SK-N-SH (cell line): ENCODE data around the gene DDX24. TPM values are rescaled to one million over a fixed set of nuclear protein-coding genes. Genes with fewer than 3 reads are reported as not detected.

Experiments used
- CTCF ChIA-PET: fragments of 300-600, 350-600 bp; formaldehyde crosslinking; extraction: SDS; loops from one replicate; lab custom pipeline; 2021; lab: Yijun Ruan, JAX
- POLR2A ChIA-PET: fragments of 350-600 bp; sonication (Branson Sonifier 250); formaldehyde crosslinking; extraction: SDS; loops from one replicate; lab custom pipeline; 2020; ENCODE audit warnings: antibody characterized with exemption, inconsistent platforms; lab: Yijun Ruan, JAX
- DNase-seq: peaks from one replicate; pipeline ENCODE4 v3.0.0; 2012
- H2AFZ ChIP-seq: fragments of 200-600 bp; sonication (generic); 2 replicates; pipeline ENCODE4 v1.8.1; 2016; ENCODE audit warnings: antibody characterized with exemption, mild to moderate bottlenecking, low read depth
- H3F3A ChIP-seq: fragments of 200-600 bp; sonication (generic); replicated peaks from 2 replicates; pipeline ENCODE3; 2016; ENCODE audit warnings: antibody characterized with exemption, mild to moderate bottlenecking; ENCODE audit not compliant: insufficient read depth
- H3K27ac ChIP-seq, 2 experiments: fragments of 200-500 bp in 1 of 2; fragments of 200-600 bp in 1 of 2; sonication (Bioruptor generic) in 1 of 2; sonication (generic), shearing (Covaris generic) in 1 of 2; 2 replicates each; pipeline versions ENCODE4 v1.5.1 to v1.6.1; 2014 to 2016; ENCODE audit warnings: low read depth in 2 of 2, inconsistent platforms in 1 of 2, low read length in 1 of 2, mild to moderate bottlenecking in 1 of 2, mixed read lengths in 1 of 2
- H3K27me3 ChIP-seq: fragments of 200-600 bp; sonication (generic), shearing (Covaris generic); 2 replicates; pipeline ENCODE4 v1.6.1; 2016; ENCODE audit warnings: mixed run types; ENCODE audit not compliant: insufficient read depth
- H3K36me3 ChIP-seq, 2 experiments: fragments of 200-500 bp in 1 of 2; fragments of 200-600 bp in 1 of 2; sonication (Bioruptor generic) in 1 of 2; sonication (generic) in 1 of 2; replicated peaks in 1 of 2; 2 replicates each; pipeline versions ENCODE3 to v1.5.1; 2014 to 2016; ENCODE audit warnings: low read length in 1 of 2, mild to moderate bottlenecking in 1 of 2; ENCODE audit not compliant: insufficient read depth in 2 of 2, control insufficient read depth in 1 of 2
- H3K4me1 ChIP-seq, 2 experiments: fragments of 200-500 bp in 1 of 2; fragments of 200-600 bp in 1 of 2; sonication (Bioruptor generic) in 1 of 2; sonication (generic), shearing (Covaris generic) in 1 of 2; 2 replicates each; pipeline versions ENCODE4 v1.5.1 to v1.6.1; 2014 to 2016; ENCODE audit warnings: low read depth in 1 of 2, low read length in 1 of 2, mixed run types in 1 of 2; ENCODE audit not compliant: insufficient read depth in 2 of 2, control insufficient read depth in 1 of 2
- H3K4me2 ChIP-seq: fragments of 200-600 bp; sonication (generic), shearing (Covaris generic); 2 replicates; pipeline ENCODE4 v1.6.1; 2017; ENCODE audit warnings: mixed run types
- H3K4me3 ChIP-seq, 2 experiments: fragments of 200-500 bp in 1 of 2; fragments of 200-600 bp in 1 of 2; sonication (Bioruptor generic) in 1 of 2; sonication (generic), shearing (Covaris generic) in 1 of 2; 2 replicates each; pipeline versions ENCODE4 v1.5.1 to v1.8.1; 2014 to 2016; ENCODE audit warnings: low read depth in 2 of 2, inconsistent platforms in 1 of 2, low read length in 1 of 2, mild to moderate bottlenecking in 1 of 2, mixed read lengths in 1 of 2, moderate library complexity in 1 of 2
- H3K79me2 ChIP-seq: fragments of 200-600 bp; sonication (generic); 2 replicates; pipeline ENCODE4 v1.8.1; 2017; ENCODE audit warnings: mild to moderate bottlenecking; ENCODE audit not compliant: insufficient read depth
- H3K9ac ChIP-seq: fragments of 200-600 bp; sonication (generic); 2 replicates; pipeline ENCODE4 v1.6.1; 2017; ENCODE audit warnings: mixed run types
- H3K9me2 ChIP-seq: fragments of 200-600 bp; sonication (generic); 2 replicates; pipeline ENCODE4 v1.6.1; 2017; ENCODE audit warnings: mixed run types
- H3K9me3 ChIP-seq: fragments of 200-600 bp; sonication (generic); 2 replicates; pipeline ENCODE4 v1.6.1; 2017; ENCODE audit warnings: mixed run types, mild to moderate bottlenecking, moderate library complexity
- H4K20me1 ChIP-seq: fragments of 200-600 bp; sonication (generic); 2 replicates; pipeline ENCODE4 v1.6.1; 2017; ENCODE audit warnings: mild to moderate bottlenecking, mixed run types; ENCODE audit not compliant: insufficient read depth
- CTCF ChIP-seq: fragments of 200-600 bp; sonication (generic); IDR thresholded peaks from 2 replicates; pipeline ENCODE4 v1.6.1; 2017; ENCODE audit warnings: antibody characterized with exemption, mild to moderate bottlenecking, moderate library complexity
- EP300 ChIP-seq, 2 experiments: IDR thresholded peaks; 2 replicates each; pipeline versions ENCODE4 v1.4.0 to v1.6.1; 2012; ENCODE audit warnings: borderline replicate concordance in 1 of 2, low read depth in 1 of 2, low read length in 1 of 2
- FOSL2 ChIP-seq: IDR thresholded peaks from 2 replicates; pipeline ENCODE4 v1.4.0; 2012; ENCODE audit warnings: low read depth, mild to moderate bottlenecking, moderate library complexity, borderline replicate concordance
- FOXJ3 ChIP-seq: sonication (generic); formaldehyde crosslinking; IDR thresholded peaks from 2 replicates; pipeline ENCODE4 v1.5.1; 2020; ENCODE audit warnings: mild to moderate bottlenecking, missing genetic modification reagents
- FOXM1 ChIP-seq: IDR thresholded peaks from 2 replicates; pipeline ENCODE4 v1.4.0; 2012; ENCODE audit warnings: low read depth, mild to moderate bottlenecking
- GATA2 ChIP-seq: sonication (generic); formaldehyde crosslinking; IDR thresholded peaks from 2 replicates; pipeline ENCODE4 v1.5.0; 2020; ENCODE audit warnings: mild to moderate bottlenecking, missing genetic modification reagents
- JUND ChIP-seq: IDR thresholded peaks from 2 replicates; pipeline ENCODE4 v1.4.0; 2012
- MEF2A ChIP-seq: IDR thresholded peaks from 2 replicates; pipeline ENCODE4 v1.4.0; 2012; ENCODE audit warnings: low read depth, borderline replicate concordance
- MXI1 ChIP-seq: IDR thresholded peaks from 2 replicates; pipeline ENCODE4 v1.6.1; 2012; ENCODE audit warnings: mild to moderate bottlenecking, low read depth, low read length, improper control_type of control experiment
- NFIC ChIP-seq: IDR thresholded peaks from 2 replicates; pipeline ENCODE4 v1.4.0; 2012; ENCODE audit warnings: borderline replicate concordance
- NRF1 ChIP-seq: IDR thresholded peaks from 2 replicates; pipeline ENCODE4 v1.6.1; 2012; ENCODE audit warnings: low read depth, mild to moderate bottlenecking, low read length
- POLR2AphosphoS5 ChIP-seq: IDR thresholded peaks from 2 replicates; pipeline ENCODE4 v1.6.1; 2012; ENCODE audit warnings: low read depth, low read length
- RAD21 ChIP-seq: IDR thresholded peaks from 2 replicates; pipeline ENCODE4 v1.6.1; 2012; ENCODE audit warnings: mild to moderate bottlenecking, low read length
- RCOR1 ChIP-seq: fragments of 150-350 bp; IDR thresholded peaks from 2 replicates; pipeline ENCODE4 v1.6.1; 2017; ENCODE audit warnings: antibody characterized with exemption, low read length
- RXRA ChIP-seq: IDR thresholded peaks from 2 replicates; pipeline ENCODE4 v1.4.0; 2012; ENCODE audit warnings: low read depth, mild to moderate bottlenecking, borderline replicate concordance
- SMC3 ChIP-seq: IDR thresholded peaks from 2 replicates; pipeline ENCODE4 v1.6.1; 2012; ENCODE audit warnings: low read depth, low read length, improper control_type of control experiment
- TAF1 ChIP-seq: IDR thresholded peaks from 2 replicates; pipeline ENCODE4 v1.6.1; 2012; ENCODE audit warnings: low read depth, mild to moderate bottlenecking, low read length, moderate library complexity, borderline replicate concordance
- TCF12 ChIP-seq: IDR thresholded peaks from 2 replicates; pipeline ENCODE4 v1.4.0; 2012
- TEAD4 ChIP-seq: IDR thresholded peaks from 2 replicates; pipeline ENCODE4 v1.4.0; 2012; ENCODE audit warnings: mild to moderate bottlenecking, borderline replicate concordance; ENCODE audit not compliant: insufficient read depth
- USF1 ChIP-seq: IDR thresholded peaks from 2 replicates; pipeline ENCODE4 v1.4.0; 2012; ENCODE audit warnings: low read depth, borderline replicate concordance
- USF2 ChIP-seq: fragments of 150-350 bp; IDR thresholded peaks from 2 replicates; pipeline ENCODE4 v1.6.1; 2017; ENCODE audit warnings: antibody characterized with exemption, low read length, low read depth, borderline replicate concordance
- YY1 ChIP-seq: IDR thresholded peaks from 2 replicates; pipeline ENCODE4 v1.4.0; 2012; ENCODE audit warnings: low read depth, mild to moderate bottlenecking
- ZBTB33 ChIP-seq: IDR thresholded peaks from 2 replicates; pipeline ENCODE4 v1.4.0; 2012; ENCODE audit warnings: low read depth, borderline replicate concordance
- WGBS: methylation state at CpG from one replicate; pipeline ENCODE4 v1.1.6; 2017; ENCODE audit warnings: low lambda C conversion rate; 5-methylcytosine and 5-hydroxymethylcytosine counted together
- polyA plus RNA-seq, 3 experiments: library from polyadenylated mRNA; depleted of rRNA; stranded (reverse); fragments of >200 nt; gene quantifications; 2 replicates each; pipeline ENCODE4 v1.2.3, GENCODE V29; 2012

Gene DDX24
- polyA plus RNA-seq, 1 of the 3 experiments (the other 2 are of a cell fraction), result 108 TPM

- TF ChIP-seq SMC3 (no peak), GATA2 (CRISPR knock-in tag) (no peak), MXI1 (no peak), TCF12 (no peak), RAD21 (no peak), YY1 (no peak)
- TF ChIP-seq, all 33 proteins: peak for 0
- Histone ChIP-seq H3K27me3 (no peaks in the 10 kb centered on the region), H4K20me1 (no peaks in the 10 kb centered on the region), H3K9me2 (no peaks in the 10 kb centered on the region), H2AFZ (no peak overlapping the region), H3K9me3 (no peaks in the 10 kb centered on the region), H3K36me3 (no peaks in the 10 kb centered on the region), H3K27ac (no peak overlapping the region; a peak in 1 of 4 replicates), H3K4me3 (no peak overlapping the region), H3K79me2 (no peaks in the 10 kb centered on the region), H3K4me2 (no peak overlapping the region), H3F3A (no peaks in the 10 kb centered on the region), H3K9ac (no peak overlapping the region), H3K4me1 (peaks cover 0 to 38% of the 10 kb centered on the region in 2 experiments; a peak in 1 of 4 replicates)
- DNase-seq, result no peak
- 65% methylated on average over 7 of the region's 15 CpGs for WGBS
- CTCF ChIA-PET, result interaction anchor here (0.7 to 2.7 kb wide), 7 partner anchors 14 to 176 kb away, joined by 3 to 12 read pairs (median 5); partner anchors contain the start of gene IFI27L2
- POLR2A ChIA-PET, result interaction anchor here (0.9 to 1.2 kb wide), 3 partner anchors 10 to 35 kb away, joined by 3 to 4 read pairs (median 3); partner anchors contain the start of genes DDX24 and IFI27L1
These were observed 34.6 kb upstream of the DDX24 start for GRCh38 chr14:94115631-94116030.

GRCh38 chr14:94115058-94115591 lies 34.1 kb upstream of the DDX24 start:
- CTCF ChIA-PET, result interaction anchor here (0.7 to 3.0 kb wide), 7 partner anchors 14 to 176 kb away, joined by 3 to 14 read pairs (median 5); partner anchors contain the start of gene IFI27L2
- Histone ChIP-seq H2AFZ (no peak overlapping the region), H3K9me3 (no peaks in the 10 kb centered on the region), H4K20me1 (no peaks in the 10 kb centered on the region), H3K4me2 (no peak overlapping the region), H3K9ac (no peak overlapping the region), H3F3A (no peaks in the 10 kb centered on the region), H3K27ac (peak overlapping the region in 1 of 2 experiments; percentile 5; a peak in 1 of 4 replicates), H3K36me3 (no peaks in the 10 kb centered on the region), H3K4me3 (no peak overlapping the region), H3K9me2 (no peaks in the 10 kb centered on the region), H3K79me2 (no peaks in the 10 kb centered on the region), H3K4me1 (peaks cover 0 to 38% of the 10 kb centered on the region in 2 experiments; a peak in 1 of 4 replicates), H3K27me3 (no peaks in the 10 kb centered on the region)
- DNase-seq, result peak; percentile 64
- POLR2A ChIA-PET, result interaction anchor here (0.9 to 1.2 kb wide), 3 partner anchors 10 to 34 kb away, joined by 3 to 4 read pairs (median 3); partner anchors contain the start of genes DDX24 and IFI27L1
- 45% methylated on average over 3 of the region's 4 CpGs for WGBS
- no peak for TF ChIP-seq TCF12
- no peak for TF ChIP-seq POLR2AphosphoS5
- no peak for TF ChIP-seq FOXM1
- peak in 1 of 2 experiments; percentile 44; a peak in 1 of 4 replicates for TF ChIP-seq EP300 (IDR thresholded peaks at IDR 0.05; ENCODE audit: borderline replicate concordance in 1 of 2, low read depth in 1 of 2, low read length in 1 of 2)
- no peak for TF ChIP-seq RXRA
- no peak for TF ChIP-seq CTCF
- no peak for TF ChIP-seq TEAD4
- TF ChIP-seq FOXJ3 (CRISPR knock-in tag), result no peak
- TF ChIP-seq JUND, result no peak
- TF ChIP-seq USF2, result no peak
- no peak for TF ChIP-seq NFIC
- TF ChIP-seq NRF1, result no peak
- no peak for TF ChIP-seq ZBTB33
- no peak for TF ChIP-seq MXI1
- no peak for TF ChIP-seq TAF1
- no peak for TF ChIP-seq FOSL2
- no peak for TF ChIP-seq MEF2A
- peak; percentile 75 for TF ChIP-seq GATA2 (CRISPR knock-in tag)
- no peak for TF ChIP-seq USF1
- no peak for TF ChIP-seq SMC3
- peak; percentile 35; the same call in 1 of the 2 replicates for TF ChIP-seq RCOR1
